SK-N-SH treated with all-trans-retinoic acid at 6 μM for 48 hours (cell line): ENCODE results near the gene PCDHGA7.
"Not testable (repeated sequence)": the region's sequence is repeated elsewhere in the genome, so short reads cannot be mapped to it uniquely, and the experiment has no call there.

ENCODE experiments used
- ATAC-seq: fragments of 200-7000 bp; cut with Tn5 transposase; 3 replicates; pipeline ENCODE4 v1.9.1; 2020; ENCODE audit warnings: mild to moderate bottlenecking, moderate library complexity
- CSDC2 ChIP-seq: fragments of 250-450 bp; sonication (Bioruptor Pico); IDR thresholded peaks from 2 replicates; pipeline ENCODE4 v1.5.0; 2020; ENCODE audit warnings: mild to moderate bottlenecking, moderate library complexity
- ESRRG ChIP-seq: fragments of 250-450 bp; sonication (Bioruptor Pico); IDR thresholded peaks from 2 replicates; pipeline ENCODE4 v1.6.1; 2021; ENCODE audit warnings: mild to moderate bottlenecking
- ISL1 ChIP-seq: fragments of 250-450 bp; sonication (Bioruptor Pico); IDR thresholded peaks from 2 replicates; pipeline ENCODE4 v2.1.2; 2022; ENCODE audit warnings: mild to moderate bottlenecking, moderate library complexity
- OSR1 ChIP-seq: fragments of 250-450 bp; sonication (Bioruptor Pico); IDR thresholded peaks from 2 replicates; pipeline ENCODE4 v1.8.0; 2022; ENCODE audit warnings: moderate library complexity, mild to moderate bottlenecking, inconsistent platforms
- PATZ1 ChIP-seq: fragments of 250-450 bp; sonication (Bioruptor Pico); IDR thresholded peaks from 2 replicates; pipeline ENCODE4 v1.8.0; 2020; ENCODE audit warnings: mild to moderate bottlenecking, moderate library complexity, borderline replicate concordance
- PPARA ChIP-seq: fragments of 250-450 bp; sonication (Bioruptor Pico); IDR thresholded peaks from 2 replicates; pipeline ENCODE4 v1.5.0; 2020; ENCODE audit warnings: mild to moderate bottlenecking, borderline replicate concordance
- RARB ChIP-seq: fragments of 250-450 bp; sonication (Bioruptor Pico); IDR thresholded peaks from 2 replicates; pipeline ENCODE4 v1.8.0; 2021; ENCODE audit warnings: mild to moderate bottlenecking, moderate library complexity
- TCF4 ChIP-seq: fragments of 250-450 bp; sonication (Bioruptor Pico); IDR thresholded peaks from 2 replicates; pipeline ENCODE4 v1.8.0; 2021; ENCODE audit warnings: mild to moderate bottlenecking, moderate library complexity, borderline replicate concordance
- TSHZ2 ChIP-seq: fragments of 250-450 bp; sonication (Bioruptor Pico); IDR thresholded peaks from 2 replicates; pipeline ENCODE4 v1.5.0; 2020; ENCODE audit warnings: mild to moderate bottlenecking, moderate library complexity
- ZFP3 ChIP-seq: fragments of 250-450 bp; sonication (Bioruptor Pico); IDR thresholded peaks from 2 replicates; pipeline ENCODE4 v1.5.0; 2020; ENCODE audit warnings: mild to moderate bottlenecking, moderate library complexity
- ZNF565 ChIP-seq: fragments of 450-650 bp; formaldehyde crosslinking; conservative IDR thresholded peaks from 2 replicates; pipeline ENCODE4 v1.5.0; 2020; ENCODE audit warnings: low read depth, mild to moderate bottlenecking, moderate library complexity
- ZNF8 ChIP-seq: fragments of 450-650 bp; formaldehyde crosslinking; IDR thresholded peaks from 2 replicates; pipeline ENCODE4 v1.5.0; 2020; ENCODE audit warnings: mild to moderate bottlenecking, moderate library complexity

PCDHGA7 gene

GRCh38 chr5:141431286-141431685 lies 48.7 kb downstream of the PCDHGA7 start:
- no peak for ATAC-seq
- TF ChIP-seq ZNF8 (CRISPR knock-in tag) (no peak), OSR1 (no peak), TCF4 (no peak), ZFP3 (CRISPR knock-in tag) (no peak), PPARA (CRISPR knock-in tag) (no peak), ISL1 (CRISPR knock-in tag) (no peak), RARB (CRISPR knock-in tag) (no peak), PATZ1 (no peak), ESRRG (no peak), TSHZ2 (no peak)

- not testable (repeated sequence) for ATAC-seq
Measured at GRCh38 chr5:141432308-141432707, 49.8 kb downstream of the PCDHGA7 start.

GRCh38 chr5:141432726-141433125 lies 50.2 kb downstream of the PCDHGA7 start:
- ATAC-seq, result not testable (repeated sequence)

GRCh38 chr5:141434006-141434405 lies 51.5 kb downstream of the PCDHGA7 start:
- ATAC-seq, result no peak

More at GRCh38 chr5:141434006-141434405, 51.5 kb downstream of the PCDHGA7 start:
- no peak for TF ChIP-seq ISL1 (CRISPR knock-in tag)
- TF ChIP-seq ZNF565 (CRISPR knock-in tag), result no peak
- TF ChIP-seq CSDC2 (CRISPR knock-in tag), result no peak
- no peak for TF ChIP-seq PATZ1
